Glutamatergic neuron (in vitro differentiated cells): ENCODE results near the gene IDUA. TPM values are rescaled to one million over a fixed set of nuclear protein-coding genes. Genes with fewer than 3 reads are reported as not detected.
A peak's percentile ranks its signal among the peaks of the same experiment; 100 is the strongest.

ENCODE experiments used
- DNase-seq: peaks from one replicate; pipeline ENCODE4 v3.0.0; 2022
- H3K27ac Mint-ChIP-seq: one replicate; pipeline ENCODE4 v1.8.0; 2020; ENCODE audit warnings: mild to moderate bottlenecking, mixed read lengths, inconsistent platforms; ENCODE audit not compliant: unreplicated experiment
- H3K27me3 Mint-ChIP-seq: one replicate; pipeline ENCODE4 v1.8.0; 2020; ENCODE audit warnings: mild to moderate bottlenecking, moderate library complexity, mixed read lengths, inconsistent platforms; ENCODE audit not compliant: unreplicated experiment
- H3K36me3 Mint-ChIP-seq: one replicate; pipeline ENCODE4 v1.8.0; 2020; ENCODE audit warnings: mild to moderate bottlenecking, mixed read lengths, inconsistent platforms; ENCODE audit not compliant: unreplicated experiment
- H3K4me1 Mint-ChIP-seq: one replicate; pipeline ENCODE4 v1.8.0; 2020; ENCODE audit warnings: mild to moderate bottlenecking, low read depth, mixed read lengths, inconsistent platforms; ENCODE audit not compliant: unreplicated experiment
- H3K4me3 Mint-ChIP-seq: one replicate; pipeline ENCODE4 v1.8.0; 2020; ENCODE audit warnings: mild to moderate bottlenecking, mixed read lengths, inconsistent platforms; ENCODE audit not compliant: unreplicated experiment
- H3K9me3 Mint-ChIP-seq: one replicate; pipeline ENCODE4 v1.8.0; 2020; ENCODE audit warnings: mild to moderate bottlenecking, moderate library complexity, mixed read lengths, inconsistent platforms; ENCODE audit not compliant: unreplicated experiment
- CTCF ChIP-seq: fragments of 200-600 bp; sonication (generic); IDR thresholded peaks from one replicate; pipeline ENCODE4 v1.5.0; 2021; ENCODE audit not compliant: partially characterized antibody, unreplicated experiment
- total RNA-seq: library from RNA; stranded (reverse); fragmentation: NEBNext Ultra II Directional; extraction: Animal tissue kit (Norgen Biotek cat#: 25700); gene quantifications from one replicate; pipeline ENCODE4 v1.2.1, GENCODE V29; 2021; ENCODE audit not compliant: unreplicated experiment

IDUA gene
- total RNA-seq, 1 donor from 2014 or later = 20.3 TPM

DNA sequence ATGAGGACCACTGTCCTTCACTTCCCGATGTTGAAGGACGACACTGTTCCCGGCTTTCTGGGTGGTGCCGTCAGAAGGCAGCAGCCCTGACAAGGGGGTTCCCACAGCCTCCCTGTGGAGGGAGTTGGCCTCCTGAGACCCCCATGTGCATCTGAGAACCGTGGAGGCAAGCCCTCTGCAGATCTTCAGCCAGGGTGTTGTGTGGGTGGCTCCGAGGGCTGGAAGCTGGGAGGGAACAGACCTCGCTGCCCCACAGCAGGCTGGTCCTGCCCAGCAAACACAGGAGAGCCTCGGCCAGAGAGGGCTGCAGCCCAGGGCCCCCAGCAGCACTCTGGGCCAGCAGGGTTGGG is 29.6 kb upstream of the IDUA start:
- DNase-seq = no peak
- Mint-ChIP-seq H3K4me3 (no peak overlapping the region), H3K27me3 (peaks cover 7% of the 10 kb centered on the region), H3K4me1 (peaks cover 5% of the 10 kb centered on the region), H3K36me3 (peaks cover 5% of the 10 kb centered on the region), H3K27ac (no peak overlapping the region), H3K9me3 (peaks cover 7% of the 10 kb centered on the region)
- no peak for TF ChIP-seq CTCF

- Mint-ChIP-seq H3K27me3 (peaks cover 5% of the 10 kb centered on the region), H3K4me3 (no peak overlapping the region), H3K36me3 (peaks cover 5% of the 10 kb centered on the region), H3K9me3 (peaks cover 7% of the 10 kb centered on the region), H3K27ac (no peak overlapping the region), H3K4me1 (peaks cover 2% of the 10 kb centered on the region)
- DNase-seq = no peak
- no peak for TF ChIP-seq CTCF
Measured at GRCh38 chr4:957581-958313, 29.1 kb upstream of the IDUA start.

DNA sequence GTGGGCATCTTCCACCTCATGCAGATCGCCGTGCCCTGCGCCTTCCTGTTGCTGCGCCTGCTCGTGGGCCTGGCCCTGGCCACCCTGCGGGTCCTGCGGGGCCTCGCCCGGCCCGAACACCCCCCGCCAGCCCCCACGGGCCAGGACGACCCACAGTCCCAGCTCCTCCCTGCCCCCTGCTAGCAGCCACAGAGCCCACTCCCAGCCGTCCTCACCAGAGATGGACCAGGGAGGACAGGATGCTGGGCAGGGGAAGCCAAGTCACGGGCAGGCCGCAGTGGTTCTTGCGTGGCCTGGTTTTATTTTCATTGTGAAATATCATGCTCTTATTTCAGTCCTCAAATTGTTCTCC is 28.6 kb upstream of the IDUA start:
- Mint-ChIP-seq H3K27me3 (peaks cover 5% of the 10 kb centered on the region), H3K4me3 (no peak overlapping the region), H3K27ac (no peak overlapping the region), H3K4me1 (peaks cover 2% of the 10 kb centered on the region), H3K9me3 (peaks cover 7% of the 10 kb centered on the region), H3K36me3 (peaks cover 5% of the 10 kb centered on the region)
- DNase-seq = no peak
- no peak for TF ChIP-seq CTCF

- H3K9me3 Mint-ChIP-seq = peaks cover 7% of the 10 kb centered on the region
- no peak for DNase-seq
- no peak for TF ChIP-seq CTCF
- H3K4me3 Mint-ChIP-seq = no peak overlapping the region
- H3K27me3 Mint-ChIP-seq = peaks cover 5% of the 10 kb centered on the region
- peaks cover 5% of the 10 kb centered on the region for H3K36me3 Mint-ChIP-seq
- H3K4me1 Mint-ChIP-seq = peaks cover 2% of the 10 kb centered on the region
- peak overlapping the region; percentile 28 for H3K27ac Mint-ChIP-seq
Measured at GRCh38 chr4:958696-959337, 28.0 kb upstream of the IDUA start.

- Mint-ChIP-seq H3K4me3 (no peak overlapping the region), H3K4me1 (peaks cover 2% of the 10 kb centered on the region), H3K36me3 (peaks cover 4% of the 10 kb centered on the region), H3K9me3 (peaks cover 7% of the 10 kb centered on the region), H3K27me3 (peaks cover 5% of the 10 kb centered on the region), H3K27ac (no peak overlapping the region)
- no peak for DNase-seq
- no peak for TF ChIP-seq CTCF
Measured at GRCh38 chr4:959338-960139, 27.3 kb upstream of the IDUA start.
